Measurements from ENCODE around the gene BACE1.

BACE1 gene

GRCh38 chr11:117309310-117309709 is 6.7 kb downstream of the BACE1 start:
- DNase-seq (ENCODE audit: low spot score), result no peak

GRCh38 chr11:117305145-117305544 is 10.9 kb downstream of the BACE1 start:
- DNase-seq (ENCODE audit: low spot score), result no peak

GRCh38 chr11:117303646-117304315 is 12.3 kb downstream of the BACE1 start:
- no peak for DNase-seq (ENCODE audit: low spot score)

- DNase-seq (ENCODE audit: low spot score), result no peak
These were observed 13.0 kb downstream of the BACE1 start for GRCh38 chr11:117303101-117303500.

GRCh38 chr11:117302228-117302627 is 13.8 kb downstream of the BACE1 start:
- DNase-seq (ENCODE audit: low spot score), result no peak

- DNase-seq (ENCODE audit: low spot score), result no peak
These were observed 15.3 kb downstream of the BACE1 start for GRCh38 chr11:117300773-117301172.

GRCh38 chr11:117300283-117300663 is 15.8 kb downstream of the BACE1 start:
- peak; percentile 38 for DNase-seq (ENCODE audit: low spot score)

- no peak for DNase-seq (ENCODE audit: low spot score)
These were observed 16.4 kb downstream of the BACE1 start for GRCh38 chr11:117299351-117300282.

- DNase-seq (ENCODE audit: low spot score), result no peak
These were observed 17.9 kb downstream of the BACE1 start for GRCh38 chr11:117298195-117298594.

GRCh38 chr11:117296881-117297280 is 19.2 kb downstream of the BACE1 start:
- DNase-seq (ENCODE audit: low spot score), result no peak

GRCh38 chr11:117295438-117296137 is 20.5 kb downstream of the BACE1 start:
- DNase-seq (ENCODE audit: low spot score), result peak; percentile 92

- no peak for DNase-seq (ENCODE audit: low spot score)
These were observed 23.4 kb downstream of the BACE1 start for GRCh38 chr11:117292616-117293015.

- DNase-seq (ENCODE audit: low spot score), result no peak
These were observed 25.2 kb downstream of the BACE1 start, which contains the start of gene BACE1-AS for GRCh38 chr11:117290809-117291396. Gene BACE1-AS (plus strand): TSS chr11:117291346.

- DNase-seq (ENCODE audit: low spot score), result no peak
These were observed 26.3 kb downstream of the BACE1 start for GRCh38 chr11:117289795-117290194.

- DNase-seq (ENCODE audit: low spot score), result no peak
These were observed 28.4 kb downstream of the BACE1 start for GRCh38 chr11:117287668-117288067.

GRCh38 chr11:117286588-117286987 is 29.5 kb downstream of the BACE1 start:
- no peak for DNase-seq (ENCODE audit: low spot score)

- no peak for DNase-seq (ENCODE audit: low spot score)
These were observed 32.0 kb downstream of the BACE1 start for GRCh38 chr11:117284053-117284452.

GRCh38 chr11:117282956-117283355 is 33.1 kb downstream of the BACE1 start:
- DNase-seq (ENCODE audit: low spot score), result no peak

GRCh38 chr11:117281869-117282268 is 34.2 kb downstream of the BACE1 start:
- DNase-seq (ENCODE audit: low spot score), result no peak

GRCh38 chr11:117281159-117281558 is 34.9 kb downstream of the BACE1 start:
- peak; percentile 51 for DNase-seq (ENCODE audit: low spot score)

GRCh38 chr11:117279711-117280376 is 36.2 kb downstream of the BACE1 start:
- DNase-seq (ENCODE audit: low spot score), result no peak

- no peak for DNase-seq (ENCODE audit: low spot score)
These were observed 37.7 kb downstream of the BACE1 start for GRCh38 chr11:117278347-117278746.

All from Ammon's horn (tissue), 1 donor.